Right lobe of liver (tissue), 4 donors: ENCODE data around the gene NME4.

Source experiments
- CTCF ChIP-seq, 4 donors: fragments of 200-600 bp in 3 of 4; fragments of 450-650 bp in 1 of 4; IDR thresholded peaks; one replicate each; pipeline versions ENCODE4 v1.5.1 to v1.8.0; 2016 to 2022; ENCODE audit warnings: antibody characterized with exemption in 4 of 4, mild to moderate bottlenecking in 2 of 4
- POLR2A ChIP-seq: fragments of 450-650 bp; IDR thresholded peaks from one replicate; pipeline ENCODE4 v1.6.1; 2017; ENCODE audit warnings: antibody characterized with exemption, mild to moderate bottlenecking
- donor health status: DM: no; HTN: no; CAD: no.
- donor health status: DM: no; HTN: no; CAD: no.
- donor health status: DM: no; HTN: yes; CAD: no.

DNA sequence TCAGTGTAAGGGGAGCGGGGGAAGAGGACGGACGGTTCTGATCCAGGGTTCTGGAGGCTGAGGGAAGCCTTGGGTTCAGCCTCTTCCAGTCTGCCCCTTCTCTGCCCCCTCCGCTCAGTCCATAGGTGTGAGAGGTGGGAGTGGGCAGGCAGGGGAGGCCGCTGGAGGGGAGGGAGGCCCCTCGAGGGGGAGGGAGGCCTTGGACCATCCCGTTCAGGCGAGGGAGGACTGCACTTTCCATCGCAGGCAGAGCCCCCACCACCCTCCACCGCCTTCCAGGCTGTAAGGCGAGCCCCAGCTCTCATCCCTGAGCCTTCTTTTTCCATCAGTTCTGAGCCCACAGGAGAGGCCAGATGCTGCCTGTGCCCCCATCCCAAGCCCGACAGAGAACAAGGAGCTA lies 40.3 kb upstream of the NME4 start:
- TF ChIP-seq CTCF (IDR thresholded peaks at IDR 0.05) (no peak), POLR2A (no peak)
